Ascending aorta (tissue), 2 donors: ENCODE measurements around the gene ZMYND8. TPM values are rescaled to one million over a fixed set of nuclear protein-coding genes. Genes with fewer than 3 reads are reported as not detected.
A peak's percentile ranks its signal among the peaks of the same experiment; 100 is the strongest.

Source experiments
- DNase-seq, 2 donors: peaks; one replicate each; pipeline ENCODE4 v3.0.0-alpha.2; 2019; ENCODE audit warnings: low spot score in 2 of 2
- H3K27ac ChIP-seq, 2 donors: fragments of 200-600 bp; sonication (generic); one replicate each; pipeline ENCODE4 v1.5.1; 2016 to 2017; ENCODE audit warnings: mild to moderate bottlenecking in 1 of 2
- H3K27me3 ChIP-seq: fragments of 200-600 bp; sonication (generic); one replicate; pipeline ENCODE4 v1.5.1; 2017
- H3K36me3 ChIP-seq, 2 donors: fragments of 200-600 bp; sonication (generic); one replicate each; pipeline ENCODE4 v1.5.1; 2016
- H3K4me1 ChIP-seq, 2 donors: fragments of 200-600 bp; sonication (generic); one replicate each; pipeline ENCODE4 v1.5.1; 2016 to 2017; ENCODE audit warnings: mild to moderate bottlenecking in 1 of 2
- H3K4me3 ChIP-seq, 2 donors: fragments of 200-600 bp; sonication (generic); one replicate each; pipeline ENCODE4 v1.5.1; 2016 to 2017; ENCODE audit warnings: mild to moderate bottlenecking in 1 of 2
- H3K9me3 ChIP-seq, 2 donors: fragments of 200-600 bp; sonication (generic); one replicate each; pipeline ENCODE4 v1.5.1; 2016
- intact Hi-C: fragments of 100-400 bp; cut with DNase I; formaldehyde crosslinking; loops from one replicate; pipeline ENCODE4 v1.15.1; 2023
- total RNA-seq: library from RNA; depleted of rRNA; stranded (reverse); fragments of >200 nt; gene quantifications from one replicate; pipeline ENCODE4 v1.1.0, GENCODE V29; 2016
- TF ChIP-seq, protein P1 (sequence below), 3 experiments: fragments of 200-600 bp in 2 of 3; fragments of 450-650 bp in 1 of 3; sonication (generic) in 2 of 3; IDR thresholded peaks; one replicate each; pipeline ENCODE4 v1.5.1; 2016 to 2019; ENCODE audit warnings: antibody characterized with exemption in 3 of 3, mild to moderate bottlenecking in 1 of 3, moderate library complexity in 1 of 3

ZMYND8 gene
- total RNA-seq, 1 donor from 2014 or later: 23.2 TPM

DNA sequence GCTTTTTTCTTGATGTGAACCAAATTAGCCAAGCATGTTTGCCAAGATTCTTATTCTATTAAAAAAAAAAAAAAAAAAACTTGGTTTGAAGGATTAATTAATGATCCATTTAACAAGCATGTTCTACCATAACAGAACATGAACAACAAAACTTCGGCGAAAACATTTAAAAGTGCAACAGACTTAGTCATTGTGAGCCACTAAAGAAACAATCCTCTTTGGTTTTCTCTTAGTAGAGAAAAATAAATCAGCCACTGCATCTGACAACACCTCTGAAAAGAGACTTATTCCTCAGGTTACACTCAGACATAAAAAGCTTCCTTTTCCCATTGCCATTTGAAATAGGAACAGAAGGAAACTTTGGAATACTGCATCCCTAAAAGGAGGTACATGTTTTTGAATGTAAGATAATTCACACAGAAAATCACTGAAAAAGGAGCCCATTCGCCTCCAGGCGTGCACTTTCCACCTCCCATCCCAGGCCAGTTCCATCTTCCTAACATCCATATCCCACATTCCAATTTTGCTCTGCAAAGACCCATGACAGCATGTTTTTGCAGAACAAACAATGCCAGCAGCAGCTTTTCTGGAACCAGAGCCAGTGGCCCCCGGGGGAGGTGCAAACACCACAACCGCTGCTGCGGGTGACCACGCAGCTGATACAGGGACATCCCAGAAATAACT is 79.5 kb downstream of the ZMYND8 start:
- Histone ChIP-seq H3K27ac (peak overlapping the region; percentile 95 to 97), H3K4me1 (peaks cover 15 to 51% of the 10 kb centered on the region in 2 donors), H3K27me3 (no peaks in the 10 kb centered on the region), H3K36me3 (peaks cover 4 to 23% of the 10 kb centered on the region in 2 donors), H3K4me3 (no peak overlapping the region), H3K9me3 (no peaks in the 10 kb centered on the region)
- intact Hi-C loops: loop anchor here (1.0 kb wide), 1 partner anchor 187 kb away; no protein-coding TSS in a partner anchor
- peak in 1 of 2 donors; percentile 72 for DNase-seq
- TF ChIP-seq, protein P1, sequence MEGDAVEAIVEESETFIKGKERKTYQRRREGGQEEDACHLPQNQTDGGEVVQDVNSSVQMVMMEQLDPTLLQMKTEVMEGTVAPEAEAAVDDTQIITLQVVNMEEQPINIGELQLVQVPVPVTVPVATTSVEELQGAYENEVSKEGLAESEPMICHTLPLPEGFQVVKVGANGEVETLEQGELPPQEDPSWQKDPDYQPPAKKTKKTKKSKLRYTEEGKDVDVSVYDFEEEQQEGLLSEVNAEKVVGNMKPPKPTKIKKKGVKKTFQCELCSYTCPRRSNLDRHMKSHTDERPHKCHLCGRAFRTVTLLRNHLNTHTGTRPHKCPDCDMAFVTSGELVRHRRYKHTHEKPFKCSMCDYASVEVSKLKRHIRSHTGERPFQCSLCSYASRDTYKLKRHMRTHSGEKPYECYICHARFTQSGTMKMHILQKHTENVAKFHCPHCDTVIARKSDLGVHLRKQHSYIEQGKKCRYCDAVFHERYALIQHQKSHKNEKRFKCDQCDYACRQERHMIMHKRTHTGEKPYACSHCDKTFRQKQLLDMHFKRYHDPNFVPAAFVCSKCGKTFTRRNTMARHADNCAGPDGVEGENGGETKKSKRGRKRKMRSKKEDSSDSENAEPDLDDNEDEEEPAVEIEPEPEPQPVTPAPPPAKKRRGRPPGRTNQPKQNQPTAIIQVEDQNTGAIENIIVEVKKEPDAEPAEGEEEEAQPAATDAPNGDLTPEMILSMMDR (IDR thresholded peaks at IDR 0.05): no peak

DNA sequence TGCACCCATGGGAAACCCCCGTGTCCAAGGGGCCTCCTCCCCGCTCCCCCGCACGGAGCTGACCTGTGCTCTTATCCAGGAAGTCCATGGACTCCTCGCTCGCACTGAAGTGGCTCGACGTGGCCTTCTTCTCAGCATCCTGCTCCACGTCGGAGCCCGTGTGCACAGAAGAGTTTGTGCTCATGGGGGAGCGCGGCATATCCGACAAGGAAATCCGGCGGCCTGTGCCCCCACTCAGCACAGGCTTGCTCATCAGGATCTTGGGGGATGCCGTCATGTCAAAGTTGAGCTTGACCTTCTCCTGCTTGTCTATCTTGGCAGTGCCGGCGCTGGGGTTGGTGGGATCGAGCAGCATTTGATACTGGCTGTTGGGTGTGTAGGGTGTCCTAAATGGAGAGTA is 80.2 kb downstream of the ZMYND8 start:
- intact Hi-C loops: loop anchor here (1.0 kb wide), 1 partner anchor 188 kb away; no protein-coding TSS in a partner anchor
- Histone ChIP-seq H3K9me3 (no peaks in the 10 kb centered on the region), H3K36me3 (peaks cover 0 to 22% of the 10 kb centered on the region in 2 donors), H3K27ac (peak overlapping the region; percentile 95 to 97), H3K27me3 (no peaks in the 10 kb centered on the region), H3K4me3 (no peak overlapping the region), H3K4me1 (peaks cover 15 to 51% of the 10 kb centered on the region in 2 donors)
- TF ChIP-seq, protein P1 (IDR thresholded peaks at IDR 0.05): no peak
- DNase-seq: no peak

GRCh38 chr20:47275548-47275947 is 81.0 kb downstream of the ZMYND8 start:
- Histone ChIP-seq H3K36me3 (peaks cover 0 to 17% of the 10 kb centered on the region in 2 donors), H3K27me3 (no peaks in the 10 kb centered on the region), H3K4me1 (peaks cover 15 to 51% of the 10 kb centered on the region in 2 donors), H3K27ac (peak overlapping the region; percentile 95 to 97), H3K9me3 (no peaks in the 10 kb centered on the region), H3K4me3 (no peak overlapping the region)
- intact Hi-C loops: no loop called here
- no peak for DNase-seq
- TF ChIP-seq, protein P1 (IDR thresholded peaks at IDR 0.05): no peak

GRCh38 chr20:47274401-47275108 is 81.9 kb downstream of the ZMYND8 start:
- Histone ChIP-seq H3K27ac (peak overlapping the region; percentile 95 to 97), H3K27me3 (no peaks in the 10 kb centered on the region), H3K4me1 (peaks cover 15 to 54% of the 10 kb centered on the region in 2 donors), H3K4me3 (no peak overlapping the region), H3K9me3 (no peaks in the 10 kb centered on the region), H3K36me3 (peaks cover 0 to 9% of the 10 kb centered on the region in 2 donors)
- DNase-seq: no peak
- intact Hi-C loops: loop anchor here (1.0 to 5.0 kb wide), 4 partner anchors 43 to 228 kb away; partner anchors contain the start of gene NCOA3
- TF ChIP-seq, protein P1 (IDR thresholded peaks at IDR 0.05): no peak

- peaks cover 15 to 62% of the 10 kb centered on the region in 2 donors for H3K4me1 ChIP-seq
- H3K4me3 ChIP-seq: no peak overlapping the region
- H3K36me3 ChIP-seq: peaks cover 0 to 9% of the 10 kb centered on the region in 2 donors
- TF ChIP-seq, protein P1 (IDR thresholded peaks at IDR 0.05): no peak
- no peak for DNase-seq
- intact Hi-C loops: loop anchor here (1.0 to 5.0 kb wide), 6 partner anchors 44 to 347 kb away; partner anchors contain the start of gene NCOA3
- H3K9me3 ChIP-seq: no peaks in the 10 kb centered on the region
- peak overlapping the region; percentile 95 to 97 for H3K27ac ChIP-seq
- H3K27me3 ChIP-seq: no peaks in the 10 kb centered on the region
Observed at GRCh38 chr20:47273591-47274235, 82.8 kb downstream of the ZMYND8 start.
